ENCODE results near the gene DRD4. TPM values are rescaled to one million over a fixed set of nuclear protein-coding genes. Genes with fewer than 3 reads are reported as not detected.

DRD4 gene
- total RNA-seq, 1 donor from 2014 or later: 1.3 TPM

GRCh38 chr11:605286-606129 lies 31.6 kb upstream of the DRD4 start:
- H3K4me1 ChIP-seq: no peaks in the 10 kb centered on the region
- DNase-seq: no peak
- no peaks in the 10 kb centered on the region for H3K9me3 ChIP-seq
- TF ChIP-seq, protein P1, sequence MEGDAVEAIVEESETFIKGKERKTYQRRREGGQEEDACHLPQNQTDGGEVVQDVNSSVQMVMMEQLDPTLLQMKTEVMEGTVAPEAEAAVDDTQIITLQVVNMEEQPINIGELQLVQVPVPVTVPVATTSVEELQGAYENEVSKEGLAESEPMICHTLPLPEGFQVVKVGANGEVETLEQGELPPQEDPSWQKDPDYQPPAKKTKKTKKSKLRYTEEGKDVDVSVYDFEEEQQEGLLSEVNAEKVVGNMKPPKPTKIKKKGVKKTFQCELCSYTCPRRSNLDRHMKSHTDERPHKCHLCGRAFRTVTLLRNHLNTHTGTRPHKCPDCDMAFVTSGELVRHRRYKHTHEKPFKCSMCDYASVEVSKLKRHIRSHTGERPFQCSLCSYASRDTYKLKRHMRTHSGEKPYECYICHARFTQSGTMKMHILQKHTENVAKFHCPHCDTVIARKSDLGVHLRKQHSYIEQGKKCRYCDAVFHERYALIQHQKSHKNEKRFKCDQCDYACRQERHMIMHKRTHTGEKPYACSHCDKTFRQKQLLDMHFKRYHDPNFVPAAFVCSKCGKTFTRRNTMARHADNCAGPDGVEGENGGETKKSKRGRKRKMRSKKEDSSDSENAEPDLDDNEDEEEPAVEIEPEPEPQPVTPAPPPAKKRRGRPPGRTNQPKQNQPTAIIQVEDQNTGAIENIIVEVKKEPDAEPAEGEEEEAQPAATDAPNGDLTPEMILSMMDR (IDR thresholded peaks at IDR 0.05): no peak
- no peaks in the 10 kb centered on the region for H3K27me3 ChIP-seq (ENCODE audit: low read depth)
- no peak overlapping the region for H3K4me3 ChIP-seq
- peak overlapping the region; percentile 41 for H3K27ac ChIP-seq
- ATAC-seq: no peak
- intact Hi-C loops (cut with DNase I): no loop called here
- peaks cover 100% of the 10 kb centered on the region for H3K36me3 ChIP-seq

DNA sequence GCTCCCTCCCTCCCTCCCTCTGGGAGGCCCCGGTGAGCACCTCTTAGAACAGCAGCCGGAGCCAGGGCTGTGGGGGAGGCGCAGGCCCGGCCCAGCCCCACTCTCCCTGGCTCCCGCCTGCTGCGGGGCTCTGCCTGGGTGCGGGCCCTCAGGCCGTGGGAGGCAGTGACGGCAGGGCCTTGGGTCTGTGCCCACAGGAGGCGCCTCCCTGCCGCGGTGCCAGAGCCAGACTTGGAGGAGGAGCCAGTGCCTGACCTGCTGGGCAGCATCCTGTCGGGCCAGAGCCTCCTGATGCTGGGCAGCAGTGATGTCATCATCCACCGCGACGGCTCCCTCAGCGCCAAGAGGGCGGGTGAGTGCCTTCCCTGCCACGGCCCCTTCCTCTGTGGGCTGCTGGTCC lies 30.8 kb upstream of the DRD4 start:
- H3K27ac ChIP-seq: peak overlapping the region; percentile 41
- DNase-seq: peak; percentile 79

GRCh38 chr11:607020-607780 lies 29.9 kb upstream of the DRD4 start:
- H3K27ac ChIP-seq: no peak overlapping the region

More for the DNA sequence above, 30.8 kb upstream of the DRD4 start:
- H3K4me3 ChIP-seq: no peak overlapping the region
- peak; percentile 82 to 85 for ATAC-seq
- H3K4me1 ChIP-seq: no peaks in the 10 kb centered on the region
- TF ChIP-seq, protein P1 (IDR thresholded peaks at IDR 0.05): no peak
- peaks cover 100% of the 10 kb centered on the region for H3K36me3 ChIP-seq
- intact Hi-C loops (cut with DNase I): no loop called here
- no peaks in the 10 kb centered on the region for H3K27me3 ChIP-seq (ENCODE audit: low read depth)
- no peaks in the 10 kb centered on the region for H3K9me3 ChIP-seq

DNA sequence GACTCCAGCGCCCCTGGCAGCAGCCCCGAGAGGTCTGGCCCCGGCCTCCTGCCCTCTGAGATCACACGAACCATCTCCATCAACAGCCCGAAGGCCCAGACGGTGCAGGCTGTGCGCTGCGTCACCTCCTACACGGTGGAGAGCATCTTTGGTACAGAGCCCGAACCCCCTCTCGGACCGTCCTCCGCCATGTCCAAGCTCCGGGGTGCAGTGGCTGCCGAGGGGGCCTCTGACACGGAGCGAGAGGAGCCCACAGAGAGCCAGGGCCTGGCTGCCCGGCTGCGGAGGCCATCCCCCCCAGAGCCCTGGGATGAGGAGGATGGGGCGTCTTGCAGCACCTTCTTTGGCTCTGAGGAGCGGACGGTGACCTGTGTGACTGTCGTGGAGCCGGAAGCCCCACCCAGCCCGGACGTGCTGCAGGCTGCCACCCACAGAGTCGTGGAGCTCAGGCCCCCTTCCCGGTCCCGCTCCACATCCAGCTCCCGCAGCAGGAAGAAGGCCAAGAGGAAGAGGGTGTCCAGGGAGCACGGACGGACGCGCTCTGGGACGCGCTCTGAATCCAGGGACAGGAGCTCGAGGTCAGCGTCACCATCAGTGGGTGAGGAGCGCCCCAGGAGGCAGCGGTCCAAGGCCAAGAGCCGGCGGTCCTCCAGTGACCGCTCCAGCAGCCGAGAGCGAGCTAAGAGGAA lies 29.0 kb upstream of the DRD4 start:
- no peaks in the 10 kb centered on the region for H3K27me3 ChIP-seq (ENCODE audit: low read depth)
- no peak overlapping the region for H3K27ac ChIP-seq
- ATAC-seq (no peak), DNase-seq (no peak)
- intact Hi-C loops (cut with DNase I): no loop called here
- H3K4me3 ChIP-seq: no peak overlapping the region
- TF ChIP-seq, protein P1 (IDR thresholded peaks at IDR 0.05): no peak
- no peaks in the 10 kb centered on the region for H3K9me3 ChIP-seq
- H3K4me1 ChIP-seq: peaks cover 3% of the 10 kb centered on the region
- peaks cover 100% of the 10 kb centered on the region for H3K36me3 ChIP-seq

More at GRCh38 chr11:607020-607780, 29.9 kb upstream of the DRD4 start:
- Histone ChIP-seq H3K27me3 (ENCODE audit: low read depth) (no peaks in the 10 kb centered on the region), H3K9me3 (no peaks in the 10 kb centered on the region), H3K4me3 (no peak overlapping the region), H3K4me1 (no peaks in the 10 kb centered on the region), H3K36me3 (peaks cover 100% of the 10 kb centered on the region)
- ATAC-seq (no peak), DNase-seq (no peak)
- TF ChIP-seq, protein P1 (IDR thresholded peaks at IDR 0.05): no peak
- intact Hi-C loops (cut with DNase I): no loop called here

GRCh38 chr11:608791-609251 lies 28.2 kb upstream of the DRD4 start:
- H3K9me3 ChIP-seq: no peaks in the 10 kb centered on the region
- H3K4me3 ChIP-seq: no peak overlapping the region
- H3K36me3 ChIP-seq: peaks cover 98% of the 10 kb centered on the region
- H3K27ac ChIP-seq: no peak overlapping the region
- no peaks in the 10 kb centered on the region for H3K27me3 ChIP-seq (ENCODE audit: low read depth)
- TF ChIP-seq, protein P1 (IDR thresholded peaks at IDR 0.05): no peak
- ATAC-seq (no peak), DNase-seq (no peak)
- intact Hi-C loops (cut with DNase I): no loop called here
- peaks cover 8% of the 10 kb centered on the region for H3K4me1 ChIP-seq
